Trophoblast cell (in vitro differentiated cells and primary cell): ENCODE measurements around the gene MAPKAPK2.

Source experiments
- DNase-seq, 2 donors: peaks; one replicate each; pipeline ENCODE4 v3.0.0-alpha.2; 2016
- H2AFZ ChIP-seq: 2 replicates; pipeline ENCODE4 v1.6.1; 2013; ENCODE audit warnings: low read length, moderate library complexity, mild to moderate bottlenecking; ENCODE audit not compliant: insufficient read depth, poor library complexity
- H2AK5ac ChIP-seq: 2 replicates; pipeline ENCODE4 v1.6.1; 2013; ENCODE audit warnings: mild to moderate bottlenecking, low read length
- H2BK120ac ChIP-seq: 2 replicates; pipeline ENCODE4 v1.6.1; 2013; ENCODE audit warnings: low read length, mild to moderate bottlenecking, moderate library complexity; ENCODE audit not compliant: insufficient read depth, poor library complexity
- H2BK12ac ChIP-seq: 2 replicates; pipeline ENCODE4 v1.6.1; 2013; ENCODE audit warnings: mild to moderate bottlenecking, low read length, moderate library complexity
- H2BK5ac ChIP-seq: 2 replicates; pipeline ENCODE4 v1.6.1; 2013; ENCODE audit warnings: low read length, low read depth, moderate library complexity, mild to moderate bottlenecking; ENCODE audit not compliant: poor library complexity
- H3K14ac ChIP-seq: 2 replicates; pipeline ENCODE4 v1.6.1; 2013; ENCODE audit warnings: mild to moderate bottlenecking, low read length
- H3K18ac ChIP-seq: 2 replicates; pipeline ENCODE4 v1.6.1; 2013; ENCODE audit warnings: mild to moderate bottlenecking, low read length
- H3K23ac ChIP-seq: 2 replicates; pipeline ENCODE4 v1.6.1; 2013; ENCODE audit warnings: low read length
- H3K27ac ChIP-seq: 2 replicates; pipeline ENCODE4 v1.5.1; 2013; ENCODE audit warnings: low read depth, mild to moderate bottlenecking, inconsistent platforms, low read length, moderate library complexity
- H3K27me3 ChIP-seq: 2 replicates; pipeline ENCODE4 v1.6.1; 2013; ENCODE audit warnings: inconsistent platforms, mild to moderate bottlenecking, low read length, moderate library complexity; ENCODE audit not compliant: insufficient read depth
- H3K36me3 ChIP-seq, 2 experiments: 1 replicate in 1 of 2; 2 replicates in 1 of 2; pipeline ENCODE4 v1.6.1; 2013; ENCODE audit warnings: low read length in 2 of 2, mild to moderate bottlenecking in 2 of 2, moderate library complexity in 1 of 2; ENCODE audit not compliant: insufficient read depth in 2 of 2, control insufficient read depth in 1 of 2
- H3K4ac ChIP-seq: 2 replicates; pipeline ENCODE4 v1.6.1; 2013; ENCODE audit warnings: low read depth, mild to moderate bottlenecking, low read length, moderate library complexity
- H3K4me1 ChIP-seq, 2 experiments: 1 replicate in 1 of 2; 2 replicates in 1 of 2; pipeline ENCODE4 v1.6.1; 2013; ENCODE audit warnings: low read length in 2 of 2, mild to moderate bottlenecking in 2 of 2, moderate library complexity in 1 of 2; ENCODE audit not compliant: insufficient read depth in 2 of 2, control insufficient read depth in 1 of 2
- H3K4me2 ChIP-seq: 2 replicates; pipeline ENCODE4 v1.6.1; 2013; ENCODE audit warnings: inconsistent platforms, mild to moderate bottlenecking, low read length, moderate library complexity
- H3K4me3 ChIP-seq: 2 replicates; pipeline ENCODE4 v1.5.1; 2013; ENCODE audit warnings: mild to moderate bottlenecking, low read depth, low read length, inconsistent platforms
- H3K79me1 ChIP-seq: one replicate; pipeline ENCODE4 v1.6.1; 2013; ENCODE audit warnings: low read length
- H3K79me2 ChIP-seq: 2 replicates; pipeline ENCODE4 v1.6.1; 2013; ENCODE audit warnings: low read length, mild to moderate bottlenecking; ENCODE audit not compliant: control insufficient read depth, insufficient read depth, poor library complexity
- H3K9ac ChIP-seq: 2 replicates; pipeline ENCODE4 v1.6.1; 2013; ENCODE audit warnings: mild to moderate bottlenecking, low read length
- H3K9me3 ChIP-seq: 2 replicates; pipeline ENCODE4 v1.6.1; 2013; ENCODE audit warnings: low read depth, mild to moderate bottlenecking, control low read depth, inconsistent platforms, low read length; ENCODE audit not compliant: insufficient read depth
- H4K12ac ChIP-seq: 2 replicates; pipeline ENCODE4 v1.6.1; 2013; ENCODE audit warnings: low read depth, mild to moderate bottlenecking, low read length, moderate library complexity
- H4K8ac ChIP-seq: 2 replicates; pipeline ENCODE4 v1.6.1; 2013; ENCODE audit warnings: low read depth, mild to moderate bottlenecking, low read length, moderate library complexity
- H4K91ac ChIP-seq: one replicate; pipeline ENCODE4 v1.6.1; 2013; ENCODE audit warnings: low read depth, mild to moderate bottlenecking, low read length, moderate library complexity
- WGBS: extraction: QIAGEN DNeasy Blood & Tissue Kit; methylation state at CpG from one replicate; pipeline ENCODE4 v1.1.7; 2013; ENCODE audit warnings: missing lambda C conversion rate; ENCODE audit not compliant: insufficient read length, insufficient coverage; ENCODE audit errors: extremely low coverage; 5-methylcytosine and 5-hydroxymethylcytosine counted together

The MAPKAPK2 gene

DNA sequence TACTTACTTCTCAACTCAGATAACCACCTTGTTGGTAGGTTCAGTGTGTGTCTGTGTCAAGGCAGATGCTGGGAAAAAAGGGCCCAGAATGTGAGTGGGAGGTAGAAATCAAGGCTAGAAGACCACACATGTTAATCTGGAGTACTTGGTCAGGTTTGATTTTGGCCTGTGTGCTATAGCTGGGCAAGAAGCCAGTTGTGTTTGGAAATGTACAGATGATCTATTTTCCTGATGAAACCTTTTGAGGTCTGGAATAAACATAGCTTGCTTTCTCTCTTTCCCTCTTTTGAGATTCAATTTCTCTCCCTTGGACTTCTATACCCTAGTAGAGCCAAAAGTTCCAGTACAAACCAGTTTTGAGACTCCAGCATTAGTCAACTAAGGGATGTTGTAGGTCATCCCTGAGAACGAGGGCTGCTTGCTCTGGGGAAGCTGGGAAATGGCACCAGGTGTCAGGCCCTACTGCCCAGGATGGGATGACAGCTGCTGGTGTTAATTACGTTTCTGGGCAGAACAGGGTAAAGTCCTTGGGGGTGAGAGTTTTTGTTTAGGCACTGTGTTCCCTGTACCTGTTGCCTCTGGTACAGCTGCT, 15.8 kb downstream of the MAPKAPK2 start:
- Histone ChIP-seq H2BK12ac (no peak overlapping the region), H3K18ac (no peak overlapping the region), H3K4me2 (no peak overlapping the region), H2AK5ac (no peak overlapping the region), H2BK5ac (no peak overlapping the region), H4K91ac (no peak overlapping the region), H2BK120ac (no peak overlapping the region), H3K4me1 (peaks cover 2 to 6% of the 10 kb centered on the region in 2 experiments), H2AFZ (no peak overlapping the region), H3K79me2 (no peaks in the 10 kb centered on the region), H3K27me3 (no peaks in the 10 kb centered on the region), H3K14ac (no peak overlapping the region), H3K27ac (no peak overlapping the region), H4K8ac (no peak overlapping the region), H3K9me3 (no peaks in the 10 kb centered on the region), H3K79me1 (no peaks in the 10 kb centered on the region), H3K23ac (no peak overlapping the region), H3K36me3 (peaks cover 0 to 4% of the 10 kb centered on the region in 2 experiments), H3K4me3 (no peak overlapping the region), H3K4ac (peak overlapping the region; percentile 21), H3K9ac (no peak overlapping the region), H4K12ac (no peak overlapping the region)
- DNase-seq: no peak
- WGBS: no CpG with 5 or more reads among the region's 2 CpGs

GRCh38 chr1:206702260-206702659, 17.6 kb downstream of the MAPKAPK2 start:
- H4K12ac ChIP-seq: no peak overlapping the region
- peaks cover 2% of the 10 kb centered on the region for H3K79me2 ChIP-seq
- H4K8ac ChIP-seq: no peak overlapping the region
- WGBS: no CpG with 5 or more reads among the region's 7 CpGs
- H2BK120ac ChIP-seq: no peak overlapping the region
- no peak overlapping the region for H4K91ac ChIP-seq
- no peak overlapping the region for H3K4me3 ChIP-seq
- no peak overlapping the region for H3K18ac ChIP-seq
- H3K9ac ChIP-seq: no peak overlapping the region
- peaks cover 6 to 12% of the 10 kb centered on the region in 2 experiments for H3K4me1 ChIP-seq
- H3K9me3 ChIP-seq: no peaks in the 10 kb centered on the region
- no peak overlapping the region for H2AFZ ChIP-seq
- no peaks in the 10 kb centered on the region for H3K27me3 ChIP-seq
- H3K4me2 ChIP-seq: no peak overlapping the region
- no peak overlapping the region for H3K14ac ChIP-seq
- no peak overlapping the region for H2BK12ac ChIP-seq
- H3K79me1 ChIP-seq: no peaks in the 10 kb centered on the region
- no peak overlapping the region for H3K23ac ChIP-seq
- DNase-seq: no peak
- no peak overlapping the region for H3K27ac ChIP-seq
- H2BK5ac ChIP-seq: no peak overlapping the region
- H3K36me3 ChIP-seq: peaks cover 0 to 4% of the 10 kb centered on the region in 2 experiments
- H2AK5ac ChIP-seq: no peak overlapping the region
- no peak overlapping the region for H3K4ac ChIP-seq

- Histone ChIP-seq H4K91ac (no peak overlapping the region), H2AK5ac (no peak overlapping the region), H2BK5ac (no peak overlapping the region), H3K18ac (no peak overlapping the region), H3K79me1 (no peaks in the 10 kb centered on the region), H3K4me2 (no peak overlapping the region), H3K23ac (no peak overlapping the region), H2BK12ac (no peak overlapping the region), H4K8ac (no peak overlapping the region), H3K9me3 (no peaks in the 10 kb centered on the region), H2AFZ (no peak overlapping the region), H3K79me2 (peaks cover 2% of the 10 kb centered on the region), H3K36me3 (peaks cover 0 to 1% of the 10 kb centered on the region in 2 experiments), H3K14ac (no peak overlapping the region), H3K27ac (no peak overlapping the region), H2BK120ac (no peak overlapping the region), H3K4ac (no peak overlapping the region), H4K12ac (no peak overlapping the region), H3K4me3 (no peak overlapping the region), H3K27me3 (no peaks in the 10 kb centered on the region), H3K4me1 (peaks cover 6 to 12% of the 10 kb centered on the region in 2 experiments), H3K9ac (no peak overlapping the region)
- WGBS: no CpG with 5 or more reads among the region's 1 CpG
- no peak for DNase-seq
Observed at GRCh38 chr1:206702803-206703202, 18.1 kb downstream of the MAPKAPK2 start.

DNA sequence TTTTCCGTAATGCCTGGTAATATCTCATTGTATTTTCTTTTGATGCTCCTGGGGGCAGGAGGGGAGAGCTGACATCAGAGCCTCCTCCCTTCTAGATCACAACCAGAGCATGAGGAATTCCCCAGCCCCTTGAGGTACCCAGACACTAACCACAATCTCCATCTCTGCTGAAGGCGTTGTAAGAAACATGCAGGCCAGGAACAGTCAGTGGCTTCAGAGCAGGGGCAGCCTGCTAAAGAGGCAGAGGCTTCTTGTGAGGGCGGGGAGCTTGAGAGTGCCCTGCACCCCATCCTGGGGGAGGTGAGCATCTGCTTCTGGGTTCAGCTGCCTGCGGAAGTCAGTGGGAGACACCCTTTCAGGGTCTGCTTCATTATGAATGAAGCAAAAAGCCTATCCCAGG, 19.0 kb downstream of the MAPKAPK2 start:
- H3K4me1 ChIP-seq: peaks cover 6 to 12% of the 10 kb centered on the region in 2 experiments
- peaks cover 2% of the 10 kb centered on the region for H3K79me2 ChIP-seq
- H4K12ac ChIP-seq: no peak overlapping the region
- H3K4me3 ChIP-seq: no peak overlapping the region
- H3K18ac ChIP-seq: no peak overlapping the region
- H3K14ac ChIP-seq: no peak overlapping the region
- H4K8ac ChIP-seq: no peak overlapping the region
- H3K4me2 ChIP-seq: no peak overlapping the region
- H3K27ac ChIP-seq: no peak overlapping the region
- no peak overlapping the region for H2BK120ac ChIP-seq
- peak overlapping the region; percentile 13 for H3K4ac ChIP-seq
- no peaks in the 10 kb centered on the region for H3K79me1 ChIP-seq
- no peak overlapping the region for H2BK5ac ChIP-seq
- H3K9me3 ChIP-seq: no peaks in the 10 kb centered on the region
- no peak overlapping the region for H2AFZ ChIP-seq
- H3K36me3 ChIP-seq: no peaks in the 10 kb centered on the region
- H4K91ac ChIP-seq: no peak overlapping the region
- no peak overlapping the region for H3K9ac ChIP-seq
- no peak overlapping the region for H2AK5ac ChIP-seq
- H2BK12ac ChIP-seq: no peak overlapping the region
- no peaks in the 10 kb centered on the region for H3K27me3 ChIP-seq
- whole genome bisulfite sequencing: no CpG with 5 or more reads among the region's 4 CpGs
- H3K23ac ChIP-seq: no peak overlapping the region
- DNase-seq: no peak
